NCI-H510A treated with DMSO at 0.1 percent for 48 hours (cell line): Measurements from ENCODE around the gene TECTA.
"Not testable (repeated sequence)": the region's sequence is repeated elsewhere in the genome, so short reads cannot be mapped to it uniquely, and the experiment has no call there.

Source experiments
- DNase-seq: peaks from one replicate; lab custom pipeline; 2025; lab: John Stamatoyannopoulos, UW

TECTA gene

GRCh38 chr11:121129362-121130340 lies 28.6 kb downstream of the TECTA start:
- DNase-seq = no peak

GRCh38 chr11:121131656-121132055 lies 30.6 kb downstream of the TECTA start:
- DNase-seq = no peak

- no peak for DNase-seq
Measured at GRCh38 chr11:121132211-121132976, 31.4 kb downstream of the TECTA start.

- DNase-seq = no peak
Measured at GRCh38 chr11:121134741-121135312, 33.8 kb downstream of the TECTA start.

GRCh38 chr11:121137005-121137404 lies 36.0 kb downstream of the TECTA start:
- no peak for DNase-seq

GRCh38 chr11:121138259-121138658 lies 37.2 kb downstream of the TECTA start:
- no peak for DNase-seq

- no peak for DNase-seq
Measured at GRCh38 chr11:121140369-121140768, 39.3 kb downstream of the TECTA start.

- no peak for DNase-seq
Measured at GRCh38 chr11:121141066-121141465, 40.0 kb downstream of the TECTA start.

GRCh38 chr11:121143921-121144320 lies 42.9 kb downstream of the TECTA start:
- DNase-seq = no peak

- DNase-seq = no peak
Measured at GRCh38 chr11:121144723-121145122, 43.7 kb downstream of the TECTA start.

GRCh38 chr11:121145826-121146225 lies 44.8 kb downstream of the TECTA start:
- DNase-seq = no peak

- no peak for DNase-seq
Measured at GRCh38 chr11:121149116-121149515, 48.1 kb downstream of the TECTA start.

- DNase-seq = no peak
Measured at GRCh38 chr11:121151207-121151688, 50.2 kb downstream of the TECTA start.

GRCh38 chr11:121152764-121153163 lies 51.7 kb downstream of the TECTA start:
- DNase-seq = no peak

- DNase-seq = no peak
Measured at GRCh38 chr11:121153472-121153871, 52.4 kb downstream of the TECTA start.

- no peak for DNase-seq
Measured at GRCh38 chr11:121154486-121155314, 53.7 kb downstream of the TECTA start.

- no peak for DNase-seq
Measured at GRCh38 chr11:121157756-121158155, 56.7 kb downstream of the TECTA start.

GRCh38 chr11:121159741-121160140 lies 58.7 kb downstream of the TECTA start:
- DNase-seq = no peak

GRCh38 chr11:121161349-121161917 lies 60.4 kb downstream of the TECTA start:
- DNase-seq = no peak

GRCh38 chr11:121163658-121164308 lies 62.7 kb downstream of the TECTA start:
- DNase-seq = no peak

GRCh38 chr11:121177629-121178028 lies 76.6 kb downstream of the TECTA start:
- DNase-seq = not testable (repeated sequence)
